GM12892 (cell line): ENCODE results near the gene SHLD1.

ENCODE experiments used
- POLR2A ChIP-seq: IDR thresholded peaks from 2 replicates; pipeline ENCODE4 v1.6.1; 2011; ENCODE audit warnings: low read depth, low read length, control low read depth
- POLR2AphosphoS5 ChIP-seq: IDR thresholded peaks from 2 replicates; pipeline ENCODE4 v1.6.1; 2011; ENCODE audit warnings: low read depth, low read length, control low read depth

GRCh38 chr20:5829241-5829809, 79.1 kb downstream of the SHLD1 start:
- TF ChIP-seq POLR2A (no peak), POLR2AphosphoS5 (no peak)
